Gastroesophageal sphincter (tissue), 4 donors: ENCODE data around the gene MAU2. TPM values are rescaled to one million over a fixed set of nuclear protein-coding genes. Genes with fewer than 3 reads are reported as not detected.

Source experiments
- ATAC-seq: fragments of 150-250 bp; one replicate; pipeline ENCODE4 v1.9.1; 2016; ENCODE audit warnings: mild to moderate bottlenecking, moderate library complexity
- H3K27ac ChIP-seq, 4 donors: fragments of 200-600 bp; sonication (generic) in 3 of 4; 1 replicate in 3 of 4; 2 replicates in 1 of 4; pipeline ENCODE4 v1.5.1; 2016 to 2019
- H3K27me3 ChIP-seq: fragments of 200-600 bp; sonication (generic); one replicate; pipeline ENCODE4 v1.5.1; 2019
- H3K36me3 ChIP-seq, 2 donors: fragments of 200-600 bp; sonication (generic); one replicate each; pipeline ENCODE4 v1.5.1; 2019; ENCODE audit warnings: control low read depth in 1 of 2
- H3K4me1 ChIP-seq, 3 donors: fragments of 200-600 bp; sonication (generic); 1 replicate in 2 of 3; 2 replicates in 1 of 3; pipeline ENCODE4 v1.5.1; 2016 to 2019; ENCODE audit warnings: control low read depth in 2 of 3
- H3K4me3 ChIP-seq, 2 donors: fragments of 200-600 bp; sonication (generic); one replicate each; pipeline ENCODE4 v1.5.1; 2019; ENCODE audit warnings: mild to moderate bottlenecking in 1 of 2, moderate library complexity in 1 of 2
- H3K9me3 ChIP-seq, 3 donors: fragments of 200-600 bp; sonication (generic); one replicate each; pipeline ENCODE4 v1.5.1; 2017 to 2019; ENCODE audit warnings: control low read depth in 2 of 3
- CTCF ChIP-seq, 4 experiments: fragments of 200-600 bp in 2 of 4; fragments of 450-650 bp in 2 of 4; sonication (generic) in 1 of 4; IDR thresholded peaks; one replicate each; pipeline ENCODE4 v1.5.1; 2017 to 2019; ENCODE audit warnings: antibody characterized with exemption in 4 of 4, mild to moderate bottlenecking in 2 of 4, moderate library complexity in 2 of 4
- EP300 ChIP-seq: sonication (generic); formaldehyde crosslinking; IDR thresholded peaks from one replicate; pipeline ENCODE4 v1.6.1; 2017; ENCODE audit warnings: antibody characterized with exemption, mild to moderate bottlenecking
- POLR2A ChIP-seq, 2 donors: fragments of 450-650 bp; IDR thresholded peaks; one replicate each; pipeline ENCODE4 v1.6.1; 2017; ENCODE audit warnings: antibody characterized with exemption in 2 of 2, mild to moderate bottlenecking in 2 of 2, moderate library complexity in 1 of 2
- POLR2AphosphoS5 ChIP-seq: sonication (generic); formaldehyde crosslinking; IDR thresholded peaks from one replicate; pipeline ENCODE4 v1.6.1; 2017; ENCODE audit warnings: antibody characterized with exemption
- WGBS, 2 donors: methylation state at CpG; one replicate each; pipeline ENCODE4 v1.1.5; 2018; ENCODE audit warnings: low coverage in 1 of 2; 5-methylcytosine and 5-hydroxymethylcytosine counted together
- total RNA-seq, 4 donors: library from RNA; depleted of rRNA; stranded (reverse); fragments of >200 nt; gene quantifications; one replicate each; pipeline ENCODE4 v1.1.0, GENCODE V29; 2016

Gene MAU2
- total RNA-seq, 4 donors from 2014 or later, result 17.9 to 46.5 (median 39.0) TPM

DNA sequence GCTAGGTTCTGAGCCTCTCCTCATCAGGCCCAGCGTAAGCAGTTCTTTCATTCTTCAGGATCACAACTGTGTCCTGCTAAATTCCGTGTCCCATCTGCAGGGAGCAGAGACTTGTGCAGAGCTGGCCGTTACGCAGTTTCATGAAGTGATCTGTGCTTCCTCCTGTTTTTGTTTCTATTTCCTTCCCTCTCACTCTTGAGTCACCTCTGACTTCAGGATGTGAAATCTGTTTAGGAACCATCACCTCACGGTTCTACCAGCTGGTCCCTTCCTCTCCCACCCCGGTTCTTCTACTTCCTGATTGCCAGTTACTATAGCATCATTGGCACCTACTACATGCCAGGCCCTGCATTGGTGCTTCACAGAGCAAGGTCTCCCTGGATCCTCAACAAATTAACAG, 8.5 kb downstream of the MAU2 start:
- 43 to 66% methylated on average over 5 to 6 of the region's 6 CpGs for WGBS, 2 donors
- Histone ChIP-seq H3K4me1 (peaks cover 0 to 14% (median 2%) of the 10 kb centered on the region in 3 donors), H3K36me3 (peaks cover 0 to 99% of the 10 kb centered on the region in 2 donors), H3K27ac (no peak overlapping the region), H3K27me3 (no peaks in the 10 kb centered on the region), H3K9me3 (no peaks in the 10 kb centered on the region), H3K4me3 (no peak overlapping the region)
- ATAC-seq, result no peak
- TF ChIP-seq POLR2A (IDR thresholded peaks at IDR 0.05) (no peak), EP300 (no peak), POLR2AphosphoS5 (no peak), CTCF (IDR thresholded peaks at IDR 0.05) (no peak)

- TF ChIP-seq EP300 (no peak), POLR2A (IDR thresholded peaks at IDR 0.05) (no peak), POLR2AphosphoS5 (no peak), CTCF (IDR thresholded peaks at IDR 0.05) (no peak)
- 81 to 85% methylated on average over 4 to 7 of the region's 22 CpGs for WGBS, 2 donors
- Histone ChIP-seq H3K4me3 (no peak overlapping the region), H3K4me1 (peaks cover 0 to 2% (median 0%) of the 10 kb centered on the region in 3 donors), H3K27ac (no peak overlapping the region), H3K36me3 (peaks cover 0 to 100% of the 10 kb centered on the region in 2 donors), H3K27me3 (no peaks in the 10 kb centered on the region), H3K9me3 (no peaks in the 10 kb centered on the region)
- no peak for ATAC-seq
These were observed 13.7 kb downstream of the MAU2 start for GRCh38 chr19:19334063-19334988.

DNA sequence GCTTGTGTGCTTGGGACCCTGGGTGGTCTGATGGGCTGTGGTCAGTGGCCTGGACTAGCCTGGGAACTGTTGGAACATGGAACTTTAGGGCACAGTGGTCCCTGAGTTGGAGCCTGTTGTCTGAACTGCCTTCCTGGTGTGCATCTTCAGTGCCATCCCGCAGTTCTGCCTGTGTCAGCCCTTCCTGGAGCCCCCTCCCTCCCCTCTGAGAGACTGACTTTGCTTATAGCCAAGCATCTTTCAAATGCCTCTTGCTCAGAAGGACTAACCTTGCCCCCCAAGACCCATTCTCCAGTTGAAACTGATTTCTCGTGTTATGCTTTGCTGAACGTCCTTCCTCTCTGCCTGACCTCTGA, 14.3 kb downstream of the MAU2 start:
- H3K36me3 ChIP-seq, result peaks cover 0 to 100% of the 10 kb centered on the region in 2 donors
- 60 to 80% methylated on average over 1 to 2 of the region's 3 CpGs for WGBS, 2 donors
- no peak for ATAC-seq

DNA sequence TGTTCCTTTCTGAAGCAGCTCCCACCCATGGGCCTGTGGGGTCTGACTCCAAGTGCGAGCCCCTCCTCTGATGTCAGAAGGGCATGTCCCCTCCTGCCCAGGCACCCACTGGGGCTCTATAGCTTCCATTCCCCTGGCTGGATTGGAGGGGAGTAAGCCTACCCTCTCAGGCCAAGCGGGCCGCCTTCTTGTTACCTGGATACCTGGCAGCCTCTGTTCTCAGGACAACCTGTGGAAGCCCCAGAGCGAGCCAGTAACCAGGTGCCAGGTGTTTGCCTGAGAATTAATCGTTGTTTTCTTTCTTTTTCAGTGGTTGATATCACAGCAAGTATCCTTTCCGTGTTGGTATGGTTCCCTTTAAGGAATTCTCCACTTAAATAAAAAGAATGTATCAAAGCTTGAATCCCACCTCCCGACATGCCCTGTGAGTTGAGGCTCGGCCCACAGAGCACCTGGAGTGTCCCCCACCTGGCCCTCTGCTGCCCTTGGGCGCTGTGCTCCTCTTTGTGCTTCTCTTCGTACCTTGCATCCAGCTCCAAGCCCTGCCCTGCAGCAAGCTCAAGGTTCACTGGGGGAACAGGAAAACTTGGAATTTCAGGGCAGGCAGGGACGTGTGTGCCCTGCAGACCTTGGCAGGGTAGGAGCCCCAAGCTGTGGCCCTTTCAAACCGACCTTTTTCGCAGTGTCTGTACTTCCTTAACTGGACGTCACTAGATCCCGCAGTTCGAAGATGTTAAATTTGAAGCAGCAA, 15.0 kb downstream of the MAU2 start:
- no peaks in the 10 kb centered on the region for H3K4me1 ChIP-seq
- no peak for ATAC-seq
- peaks cover 0 to 100% of the 10 kb centered on the region in 2 donors for H3K36me3 ChIP-seq
- no peaks in the 10 kb centered on the region for H3K9me3 ChIP-seq
- TF ChIP-seq EP300, result no peak
- 86% methylated on average over 12 of the region's 16 CpGs; no CpG with 5 or more reads in 1 of the 2 donors for WGBS, 2 donors
- no peak overlapping the region for H3K27ac ChIP-seq
- H3K4me3 ChIP-seq, result no peak overlapping the region
- H3K27me3 ChIP-seq, result no peaks in the 10 kb centered on the region

More for the DNA sequence above, 14.3 kb downstream of the MAU2 start:
- H3K27ac ChIP-seq, result no peak overlapping the region
- TF ChIP-seq POLR2A (IDR thresholded peaks at IDR 0.05), result no peak
- TF ChIP-seq EP300, result no peak
- TF ChIP-seq CTCF (IDR thresholded peaks at IDR 0.05), result no peak
- TF ChIP-seq POLR2AphosphoS5, result no peak
- H3K4me3 ChIP-seq, result no peak overlapping the region
- no peaks in the 10 kb centered on the region for H3K9me3 ChIP-seq
- no peaks in the 10 kb centered on the region for H3K27me3 ChIP-seq
- H3K4me1 ChIP-seq, result no peaks in the 10 kb centered on the region

DNA sequence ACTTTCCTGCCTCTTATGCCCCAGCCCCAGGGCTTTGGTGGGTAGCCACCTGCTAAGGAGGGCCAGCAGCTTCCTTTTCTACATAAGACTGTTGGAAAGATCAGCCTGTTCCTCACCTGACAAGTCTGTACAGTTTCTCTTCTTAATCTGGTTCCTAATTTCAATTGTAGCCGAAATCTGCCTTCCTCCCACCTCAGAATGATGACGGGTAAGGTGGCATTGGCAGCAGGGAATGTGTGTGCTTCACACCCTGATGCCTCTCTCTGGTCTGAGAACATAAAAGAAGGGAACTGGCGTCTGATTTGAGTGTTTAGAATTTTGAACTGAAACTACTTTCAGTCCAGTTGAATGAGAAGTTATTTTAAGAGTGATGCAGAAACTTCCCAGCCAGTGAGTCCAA, 16.0 kb downstream of the MAU2 start:
- ATAC-seq, result no peak
- Histone ChIP-seq H3K36me3 (peaks cover 0 to 100% of the 10 kb centered on the region in 2 donors), H3K9me3 (no peaks in the 10 kb centered on the region), H3K27me3 (no peaks in the 10 kb centered on the region), H3K27ac (no peak overlapping the region), H3K4me1 (no peaks in the 10 kb centered on the region), H3K4me3 (no peak overlapping the region)
- TF ChIP-seq POLR2A (IDR thresholded peaks at IDR 0.05), result no peak
- TF ChIP-seq EP300, result no peak
- no peak for TF ChIP-seq POLR2AphosphoS5
- TF ChIP-seq CTCF (IDR thresholded peaks at IDR 0.05), result no peak
- WGBS, 2 donors, result 0 to 53% methylated on average over 1 to 3 of the region's 3 CpGs
